Activated naive CD4-positive, alpha-beta T cell treated with anti-CD3 and anti-CD28 coated beads for 36 hours (primary cell): ENCODE data around the gene MARK3. TPM values are rescaled to one million over a fixed set of nuclear protein-coding genes. Genes with fewer than 3 reads are reported as not detected.

Experiments
- CTCF ChIA-PET: fragments of 350-600 bp; sonication (Branson Sonifier 250); formaldehyde crosslinking; loops from one replicate; lab custom pipeline; 2021; ENCODE audit warnings: antibody characterized with exemption; lab: Charles Lee
- DNase-seq: peaks from one replicate; pipeline ENCODE4 v3.0.0-alpha.2; 2020
- H3K27ac Mint-ChIP-seq: one replicate; pipeline ENCODE4 v1.8.0; 2021; ENCODE audit warnings: mild to moderate bottlenecking, mixed read lengths
- H3K27me3 Mint-ChIP-seq: one replicate; pipeline ENCODE4 v1.8.0; 2021; ENCODE audit warnings: low read depth, mixed read lengths
- H3K36me3 Mint-ChIP-seq: one replicate; pipeline ENCODE4 v1.8.0; 2021; ENCODE audit warnings: low read depth, mixed read lengths
- H3K4me1 Mint-ChIP-seq: one replicate; pipeline ENCODE4 v1.8.0; 2021; ENCODE audit warnings: low read depth, mixed read lengths
- H3K4me3 Mint-ChIP-seq: one replicate; pipeline ENCODE4 v1.8.0; 2021; ENCODE audit warnings: mild to moderate bottlenecking, moderate library complexity, mixed read lengths
- H3K9me3 Mint-ChIP-seq: one replicate; pipeline ENCODE4 v1.8.0; 2021; ENCODE audit warnings: mixed read lengths
- intact Hi-C: fragments of 100-400 bp; cut with micrococcal nuclease; formaldehyde crosslinking; loops from one replicate; pipeline ENCODE4 v1.15.1; 2023
- total RNA-seq, 2 experiments: library from RNA; stranded (reverse); gene quantifications; one replicate each; pipeline ENCODE4 v1.2.3, GENCODE V29; 2021

Gene MARK3
- total RNA-seq, 2 experiments from 2014 or later: 62.2 to 64.7 TPM

GRCh38 chr14:103390605-103391004 lies 5.4 kb downstream of the MARK3 start:
- H3K27me3 Mint-ChIP-seq: no peaks in the 10 kb centered on the region
- CTCF ChIA-PET: interaction anchor here (0.7 to 5.4 kb wide), 27 partner anchors 9 to 1533 kb away, joined by 3 to 44 read pairs (median 4); no protein-coding TSS in a partner anchor

GRCh38 chr14:103391048-103391447 lies 5.8 kb downstream of the MARK3 start:
- H3K36me3 Mint-ChIP-seq: peaks cover 6% of the 10 kb centered on the region
- DNase-seq: peak; percentile 64
- H3K4me3 Mint-ChIP-seq: no peak overlapping the region
- H3K27ac Mint-ChIP-seq: peak overlapping the region; percentile 56
- CTCF ChIA-PET: interaction anchor here (0.6 to 5.4 kb wide), 24 partner anchors 9 to 1532 kb away, joined by 3 to 44 read pairs (median 4); no protein-coding TSS in a partner anchor
- intact Hi-C loops: no loop called here
- H3K27me3 Mint-ChIP-seq: no peaks in the 10 kb centered on the region
- no peaks in the 10 kb centered on the region for H3K9me3 Mint-ChIP-seq
- H3K4me1 Mint-ChIP-seq: peaks cover 61% of the 10 kb centered on the region

More at GRCh38 chr14:103390605-103391004, 5.4 kb downstream of the MARK3 start:
- H3K4me3 Mint-ChIP-seq: no peak overlapping the region
- no peak overlapping the region for H3K27ac Mint-ChIP-seq
- H3K4me1 Mint-ChIP-seq: peaks cover 57% of the 10 kb centered on the region
- intact Hi-C loops: no loop called here
- peaks cover 8% of the 10 kb centered on the region for H3K36me3 Mint-ChIP-seq
- DNase-seq: no peak
- H3K9me3 Mint-ChIP-seq: no peaks in the 10 kb centered on the region

GRCh38 chr14:103392106-103392505 lies 6.9 kb downstream of the MARK3 start:
- Mint-ChIP-seq H3K27me3 (no peaks in the 10 kb centered on the region), H3K27ac (no peak overlapping the region), H3K4me1 (peaks cover 69% of the 10 kb centered on the region), H3K9me3 (no peaks in the 10 kb centered on the region), H3K4me3 (no peak overlapping the region), H3K36me3 (peaks cover under 1% of the 10 kb centered on the region)
- DNase-seq: no peak
- intact Hi-C loops: no loop called here
- CTCF ChIA-PET: interaction anchor here (0.6 to 5.4 kb wide), 10 partner anchors 11 to 73 kb away, joined by 3 to 44 read pairs (median 4); no protein-coding TSS in a partner anchor

GRCh38 chr14:103392572-103392971 lies 7.4 kb downstream of the MARK3 start:
- intact Hi-C loops: no loop called here
- CTCF ChIA-PET: interaction anchor here (0.6 to 5.4 kb wide), 13 partner anchors 8 to 500 kb away, joined by 3 to 44 read pairs (median 3); no protein-coding TSS in a partner anchor
- no peak for DNase-seq
- H3K9me3 Mint-ChIP-seq: no peaks in the 10 kb centered on the region
- peaks cover 69% of the 10 kb centered on the region for H3K4me1 Mint-ChIP-seq
- H3K36me3 Mint-ChIP-seq: no peaks in the 10 kb centered on the region
- H3K27ac Mint-ChIP-seq: no peak overlapping the region
- no peaks in the 10 kb centered on the region for H3K27me3 Mint-ChIP-seq
- H3K4me3 Mint-ChIP-seq: no peak overlapping the region

GRCh38 chr14:103393070-103393469 lies 7.9 kb downstream of the MARK3 start:
- no peak overlapping the region for H3K27ac Mint-ChIP-seq
- no peak overlapping the region for H3K4me3 Mint-ChIP-seq
- no peaks in the 10 kb centered on the region for H3K9me3 Mint-ChIP-seq
- no peaks in the 10 kb centered on the region for H3K27me3 Mint-ChIP-seq
- DNase-seq: no peak
- intact Hi-C loops: no loop called here
- H3K36me3 Mint-ChIP-seq: no peaks in the 10 kb centered on the region
- H3K4me1 Mint-ChIP-seq: peaks cover 69% of the 10 kb centered on the region
- CTCF ChIA-PET: interaction anchor here (0.5 to 5.4 kb wide), 17 partner anchors 9 to 499 kb away, joined by 3 to 44 read pairs (median 3); no protein-coding TSS in a partner anchor

GRCh38 chr14:103393676-103394626 lies 8.7 kb downstream of the MARK3 start:
- Mint-ChIP-seq H3K27ac (no peak overlapping the region), H3K4me3 (peak overlapping the region; percentile 27), H3K36me3 (peaks cover 2% of the 10 kb centered on the region), H3K9me3 (no peaks in the 10 kb centered on the region), H3K4me1 (peaks cover 68% of the 10 kb centered on the region), H3K27me3 (no peaks in the 10 kb centered on the region)
- intact Hi-C loops: loop anchor here (1.0 kb wide), 1 partner anchor 8 kb away; no protein-coding TSS in a partner anchor
- DNase-seq: no peak
- CTCF ChIA-PET: interaction anchor here (0.7 to 5.4 kb wide), 13 partner anchors 10 to 81 kb away, joined by 3 to 44 read pairs (median 4); no protein-coding TSS in a partner anchor

GRCh38 chr14:103395244-103395643 lies 10.0 kb downstream of the MARK3 start:
- Mint-ChIP-seq H3K9me3 (no peaks in the 10 kb centered on the region), H3K27me3 (no peaks in the 10 kb centered on the region), H3K4me3 (no peak overlapping the region), H3K27ac (peak overlapping the region; percentile 0), H3K36me3 (peaks cover 2% of the 10 kb centered on the region), H3K4me1 (peaks cover 70% of the 10 kb centered on the region)
- intact Hi-C loops: no loop called here
- CTCF ChIA-PET: interaction anchor here (1.2 kb wide), 1 partner anchor 23 kb away, joined by 3 read pairs; no protein-coding TSS in a partner anchor
- DNase-seq: no peak

- no peaks in the 10 kb centered on the region for H3K9me3 Mint-ChIP-seq
- H3K27ac Mint-ChIP-seq: no peak overlapping the region
- H3K36me3 Mint-ChIP-seq: peaks cover 2% of the 10 kb centered on the region
- intact Hi-C loops: no loop called here
- peaks cover 76% of the 10 kb centered on the region for H3K4me1 Mint-ChIP-seq
- H3K27me3 Mint-ChIP-seq: no peaks in the 10 kb centered on the region
- no peak for DNase-seq
- CTCF ChIA-PET: interaction anchor here (1.0 to 1.2 kb wide), 2 partner anchors 22 to 104 kb away, joined by 3 read pairs; no protein-coding TSS in a partner anchor
- no peak overlapping the region for H3K4me3 Mint-ChIP-seq
These were observed 11.2 kb downstream of the MARK3 start for GRCh38 chr14:103396463-103396862.

GRCh38 chr14:103398427-103399195 lies 13.4 kb downstream of the MARK3 start:
- H3K4me3 Mint-ChIP-seq: no peak overlapping the region
- H3K27me3 Mint-ChIP-seq: no peaks in the 10 kb centered on the region
- H3K4me1 Mint-ChIP-seq: peaks cover 80% of the 10 kb centered on the region
- intact Hi-C loops: no loop called here
- peaks cover 2% of the 10 kb centered on the region for H3K36me3 Mint-ChIP-seq
- DNase-seq: no peak
- no peaks in the 10 kb centered on the region for H3K9me3 Mint-ChIP-seq
- CTCF ChIA-PET: no interaction called here
- H3K27ac Mint-ChIP-seq: no peak overlapping the region

- DNase-seq: no peak
- Mint-ChIP-seq H3K4me3 (no peak overlapping the region), H3K36me3 (peaks cover 5% of the 10 kb centered on the region), H3K9me3 (no peaks in the 10 kb centered on the region), H3K27me3 (no peaks in the 10 kb centered on the region), H3K4me1 (peaks cover 75% of the 10 kb centered on the region), H3K27ac (no peak overlapping the region)
- intact Hi-C loops: loop anchor here (2.0 to 5.0 kb wide), 2 partner anchors 16 to 447 kb away; partner anchors contain the start of genes MARK3 and PPP1R13B
- CTCF ChIA-PET: interaction anchor here (0.6 to 1.7 kb wide), 2 partner anchors 10 to 13 kb away, joined by 3 to 9 read pairs; no protein-coding TSS in a partner anchor
These were observed 15.3 kb downstream of the MARK3 start for GRCh38 chr14:103400537-103400936.
